Left lung (tissue), 10 donors: ENCODE data around the gene MKI67. TPM values are rescaled to one million over a fixed set of nuclear protein-coding genes. Genes with fewer than 3 reads are reported as not detected.

Source experiments
- ATAC-seq: fragments of 200-7000 bp; cut with Tn5 transposase; one replicate; pipeline ENCODE4 v1.9.1; 2020; ENCODE audit warnings: moderate library complexity
- DNase-seq, 4 donors: peaks; one replicate each; pipeline ENCODE4 v3.0.0-alpha.2; 2013 to 2020
- H3K27ac ChIP-seq, 2 donors: fragments of 200-600 bp; sonication (generic) in 1 of 2; one replicate each; pipeline versions ENCODE4 v1.5.0 to v1.8.0; 2020 to 2021
- H3K27me3 ChIP-seq, 2 donors: fragments of 200-600 bp; sonication (generic) in 1 of 2; one replicate each; pipeline versions ENCODE4 v1.5.0 to v1.8.0; 2020 to 2021
- H3K36me3 ChIP-seq, 2 donors: fragments of 200-600 bp; sonication (generic) in 1 of 2; one replicate each; pipeline versions ENCODE4 v1.5.0 to v1.8.0; 2020 to 2021
- H3K4me1 ChIP-seq, 2 donors: fragments of 200-600 bp; one replicate each; pipeline ENCODE4 v1.8.0; 2021
- H3K4me3 ChIP-seq, 2 donors: fragments of 200-600 bp; sonication (generic) in 1 of 2; one replicate each; pipeline versions ENCODE4 v1.5.0 to v1.8.0; 2020 to 2021; ENCODE audit warnings: mild to moderate bottlenecking in 1 of 2
- H3K9me3 ChIP-seq, 2 donors: fragments of 200-600 bp; sonication (generic) in 1 of 2; one replicate each; pipeline versions ENCODE4 v1.5.0 to v1.8.0; 2020 to 2021
- intact Hi-C, 2 donors: fragments of 100-400 bp; cut with DNase I; formaldehyde crosslinking; loops; one replicate each; pipeline versions ENCODE4 v1.11.2 to v1.14.2; 2022
- polyA plus RNA-seq, 6 donors: library from polyadenylated mRNA; unstranded; fragments of 120-200 nt; gene quantifications; one replicate each; pipeline ENCODE4 v1.2.1, GENCODE V29; 2013; ENCODE audit not compliant: insufficient read length in 6 of 6
- total RNA-seq, 2 donors: library from RNA; stranded (reverse); fragmentation: NEBNext Ultra II Directional; extraction: Animal tissue kit (Norgen Biotek cat#: 25700); gene quantifications; one replicate each; pipeline ENCODE4 v1.2.1, GENCODE V29; 2021
- TF ChIP-seq, protein P1 (sequence below), 2 donors: fragments of 200-600 bp; sonication (generic) in 1 of 2; IDR thresholded peaks; one replicate each; pipeline versions ENCODE4 v1.5.0 to v1.8.0; 2021; ENCODE audit warnings: antibody characterized with exemption in 2 of 2
- donor health status: DM: no; HTN: yes; CAD: no.
- donor health status: DM: no; HTN: no; CAD: no.

The MKI67 gene
- total and polyA plus RNA-seq, 8 donors = 6.9 to 109 (median 46.2) TPM

DNA sequence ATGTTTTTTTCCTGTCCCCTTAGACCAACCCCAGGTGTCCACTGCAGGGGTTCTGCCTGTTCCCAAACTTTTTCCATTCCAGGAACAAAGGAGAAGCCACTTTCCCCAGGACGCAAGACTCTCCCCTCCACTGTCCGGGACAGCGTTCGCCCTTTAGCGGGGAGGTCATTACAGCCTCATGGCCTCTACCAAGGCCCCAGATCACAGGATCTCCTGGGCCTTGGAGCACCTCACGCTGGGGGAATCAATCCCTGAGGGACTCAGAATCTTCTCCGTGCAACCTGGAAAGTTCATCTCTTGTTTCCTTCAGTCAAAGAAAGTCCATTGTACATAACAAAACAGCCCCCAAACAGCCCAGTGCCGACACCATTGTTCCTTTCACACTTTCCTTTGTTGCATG is 41.2 kb downstream of the MKI67 start:
- no peak overlapping the region for H3K27ac ChIP-seq
- intact Hi-C loops = no loop called here
- DNase-seq (no peak), ATAC-seq (no peak)
- peaks cover 0 to 60% of the 10 kb centered on the region in 2 donors for H3K36me3 ChIP-seq
- H3K27me3 ChIP-seq = peaks cover 0 to 3% of the 10 kb centered on the region in 2 donors
- H3K9me3 ChIP-seq = no peaks in the 10 kb centered on the region
- H3K4me3 ChIP-seq = no peak overlapping the region
- no peaks in the 10 kb centered on the region for H3K4me1 ChIP-seq
- TF ChIP-seq, protein P1, sequence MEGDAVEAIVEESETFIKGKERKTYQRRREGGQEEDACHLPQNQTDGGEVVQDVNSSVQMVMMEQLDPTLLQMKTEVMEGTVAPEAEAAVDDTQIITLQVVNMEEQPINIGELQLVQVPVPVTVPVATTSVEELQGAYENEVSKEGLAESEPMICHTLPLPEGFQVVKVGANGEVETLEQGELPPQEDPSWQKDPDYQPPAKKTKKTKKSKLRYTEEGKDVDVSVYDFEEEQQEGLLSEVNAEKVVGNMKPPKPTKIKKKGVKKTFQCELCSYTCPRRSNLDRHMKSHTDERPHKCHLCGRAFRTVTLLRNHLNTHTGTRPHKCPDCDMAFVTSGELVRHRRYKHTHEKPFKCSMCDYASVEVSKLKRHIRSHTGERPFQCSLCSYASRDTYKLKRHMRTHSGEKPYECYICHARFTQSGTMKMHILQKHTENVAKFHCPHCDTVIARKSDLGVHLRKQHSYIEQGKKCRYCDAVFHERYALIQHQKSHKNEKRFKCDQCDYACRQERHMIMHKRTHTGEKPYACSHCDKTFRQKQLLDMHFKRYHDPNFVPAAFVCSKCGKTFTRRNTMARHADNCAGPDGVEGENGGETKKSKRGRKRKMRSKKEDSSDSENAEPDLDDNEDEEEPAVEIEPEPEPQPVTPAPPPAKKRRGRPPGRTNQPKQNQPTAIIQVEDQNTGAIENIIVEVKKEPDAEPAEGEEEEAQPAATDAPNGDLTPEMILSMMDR (IDR thresholded peaks at IDR 0.05) = no peak

DNA sequence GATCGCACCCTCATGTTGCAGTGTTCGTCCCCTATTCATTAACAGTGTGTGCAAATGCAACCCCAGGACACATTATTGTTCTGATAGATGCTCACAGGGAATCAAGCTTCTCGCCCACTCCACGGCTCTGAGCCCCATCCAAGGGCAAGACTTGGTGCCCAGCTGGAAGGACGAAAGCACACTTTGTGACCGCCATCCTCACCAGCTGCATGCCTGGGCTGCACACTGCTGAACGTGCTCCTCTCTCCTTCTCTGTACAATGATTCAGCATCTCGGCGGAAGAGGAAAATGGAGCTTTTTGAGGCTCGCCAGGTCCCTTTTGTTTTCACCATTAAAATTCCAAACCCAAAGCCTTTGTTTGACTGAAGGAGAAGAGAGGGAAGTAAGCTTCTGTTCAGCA is 41.9 kb downstream of the MKI67 start:
- Histone ChIP-seq H3K27ac (no peak overlapping the region), H3K9me3 (no peaks in the 10 kb centered on the region), H3K27me3 (no peaks in the 10 kb centered on the region), H3K4me1 (no peaks in the 10 kb centered on the region), H3K4me3 (no peak overlapping the region), H3K36me3 (peaks cover 0 to 66% of the 10 kb centered on the region in 2 donors)
- ATAC-seq (no peak), DNase-seq (no peak)
- TF ChIP-seq, protein P1 (IDR thresholded peaks at IDR 0.05) = no peak
- intact Hi-C loops = no loop called here

DNA sequence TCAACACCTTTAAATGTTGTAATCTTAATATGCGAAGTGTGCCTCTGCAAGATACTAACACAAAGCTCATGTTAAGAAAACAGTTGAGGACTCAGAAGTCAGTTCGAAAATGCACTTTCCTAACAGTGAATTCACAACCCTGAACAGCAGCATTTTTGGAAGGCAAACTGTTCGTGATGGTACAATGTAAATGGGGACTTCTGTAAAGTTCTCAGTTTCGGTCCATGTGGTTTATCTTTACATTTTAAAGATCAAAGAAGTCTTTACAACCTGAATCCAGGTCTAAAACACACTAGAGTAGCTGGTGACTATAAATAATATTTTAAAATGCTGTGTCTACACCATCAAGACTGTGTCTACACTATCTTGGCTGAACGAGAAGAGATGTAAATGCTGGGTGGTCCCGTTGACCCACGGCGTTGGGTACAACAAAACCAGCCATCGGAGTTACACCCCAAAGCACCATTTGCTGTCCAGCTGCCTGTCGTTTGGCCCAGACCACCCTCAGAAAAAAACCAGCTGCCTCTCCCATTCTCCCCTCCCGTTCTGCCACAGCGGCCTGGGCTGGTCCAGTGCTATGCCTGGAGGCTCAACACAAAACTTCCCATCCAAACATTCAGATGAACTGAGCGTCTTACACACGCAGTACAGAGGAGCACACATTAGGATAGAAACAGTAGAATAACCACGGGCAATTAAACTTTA is 42.9 kb downstream of the MKI67 start:
- no peak overlapping the region for H3K4me3 ChIP-seq
- ATAC-seq (no peak), DNase-seq (no peak)
- no peaks in the 10 kb centered on the region for H3K4me1 ChIP-seq
- intact Hi-C loops = no loop called here
- TF ChIP-seq, protein P1 (IDR thresholded peaks at IDR 0.05) = no peak
- H3K36me3 ChIP-seq = peaks cover 0 to 77% of the 10 kb centered on the region in 2 donors
- no peak overlapping the region for H3K27ac ChIP-seq
- no peaks in the 10 kb centered on the region for H3K9me3 ChIP-seq
- no peaks in the 10 kb centered on the region for H3K27me3 ChIP-seq

DNA sequence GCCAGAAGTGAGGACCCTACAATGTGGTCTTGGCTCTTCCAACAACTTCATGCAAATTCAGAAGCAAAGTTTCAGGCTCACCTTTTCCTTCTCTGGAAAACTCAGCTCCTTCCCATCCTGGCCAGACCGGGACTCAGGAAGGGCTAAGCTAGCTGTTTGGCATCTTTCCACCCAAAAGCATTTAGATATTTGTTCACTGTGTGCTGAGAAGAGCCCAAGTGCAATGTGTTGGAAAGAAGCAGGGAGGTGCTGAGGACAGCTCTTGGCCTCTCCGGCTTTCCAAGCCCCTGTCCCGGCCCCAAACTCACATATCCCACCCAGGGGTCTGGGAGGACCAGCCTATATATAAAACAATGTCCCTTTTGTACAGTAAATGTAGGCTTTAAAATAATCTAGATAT is 44.5 kb downstream of the MKI67 start:
- H3K27ac ChIP-seq = no peak overlapping the region
- no peaks in the 10 kb centered on the region for H3K4me1 ChIP-seq
- no peaks in the 10 kb centered on the region for H3K9me3 ChIP-seq
- DNase-seq (no peak), ATAC-seq (no peak)
- no peaks in the 10 kb centered on the region for H3K27me3 ChIP-seq
- TF ChIP-seq, protein P1 (IDR thresholded peaks at IDR 0.05) = no peak
- intact Hi-C loops = no loop called here
- peaks cover 0 to 93% of the 10 kb centered on the region in 2 donors for H3K36me3 ChIP-seq
- no peak overlapping the region for H3K4me3 ChIP-seq

DNA sequence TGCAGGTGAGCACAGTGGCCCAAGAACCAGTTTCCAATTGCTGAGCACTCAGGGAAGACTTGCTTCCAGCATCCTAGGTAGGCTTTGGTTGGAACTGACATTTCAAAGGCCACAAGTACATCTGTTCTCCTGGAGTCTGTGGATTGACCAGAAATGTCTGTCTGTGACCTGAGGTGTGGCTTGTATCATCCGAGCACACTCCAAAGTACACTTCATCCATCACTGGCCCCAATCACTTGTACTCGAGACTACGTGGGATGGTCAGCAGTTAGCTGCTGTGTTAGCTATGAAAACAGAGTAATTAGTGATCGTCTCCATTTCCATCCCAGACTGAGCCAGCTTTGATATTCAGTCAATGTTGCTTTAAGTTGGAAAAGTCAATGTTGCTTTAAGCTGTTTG is 45.0 kb downstream of the MKI67 start:
- Histone ChIP-seq H3K9me3 (no peaks in the 10 kb centered on the region), H3K27me3 (no peaks in the 10 kb centered on the region), H3K4me1 (no peaks in the 10 kb centered on the region), H3K36me3 (peaks cover 0 to 97% of the 10 kb centered on the region in 2 donors), H3K27ac (no peak overlapping the region), H3K4me3 (no peak overlapping the region)
- intact Hi-C loops = no loop called here
- no peak for ATAC-seq
- TF ChIP-seq, protein P1 (IDR thresholded peaks at IDR 0.05) = no peak
- no peak for DNase-seq
